SK-N-SH treated with all-trans-retinoic acid at 6 μM for 48 hours (cell line): ENCODE measurements around the gene NCKAP5.

Source experiments
- ATAC-seq: fragments of 200-7000 bp; cut with Tn5 transposase; 3 replicates; pipeline ENCODE4 v1.9.1; 2020; ENCODE audit warnings: mild to moderate bottlenecking, moderate library complexity
- ARNTL ChIP-seq: fragments of 450-650 bp; formaldehyde crosslinking; IDR thresholded peaks from 2 replicates; pipeline ENCODE4 v1.5.0; 2020; ENCODE audit warnings: low read depth, mild to moderate bottlenecking, moderate library complexity, borderline replicate concordance
- BACH2 ChIP-seq: fragments of 250-450 bp; sonication (Bioruptor Pico); IDR thresholded peaks from 2 replicates; pipeline ENCODE4 v1.9.0; 2021; ENCODE audit warnings: mild to moderate bottlenecking, borderline replicate concordance
- CSDC2 ChIP-seq: fragments of 250-450 bp; sonication (Bioruptor Pico); IDR thresholded peaks from 2 replicates; pipeline ENCODE4 v1.5.0; 2020; ENCODE audit warnings: mild to moderate bottlenecking, moderate library complexity
- ESRRG ChIP-seq: fragments of 250-450 bp; sonication (Bioruptor Pico); IDR thresholded peaks from 2 replicates; pipeline ENCODE4 v1.6.1; 2021; ENCODE audit warnings: mild to moderate bottlenecking
- GLIS3 ChIP-seq: fragments of 250-450 bp; sonication (Bioruptor Pico); IDR thresholded peaks from 2 replicates; pipeline ENCODE4 v1.5.0; 2020; ENCODE audit warnings: mild to moderate bottlenecking, moderate library complexity
- ISL1 ChIP-seq: fragments of 250-450 bp; sonication (Bioruptor Pico); IDR thresholded peaks from 2 replicates; pipeline ENCODE4 v2.1.2; 2022; ENCODE audit warnings: mild to moderate bottlenecking, moderate library complexity
- OSR1 ChIP-seq: fragments of 250-450 bp; sonication (Bioruptor Pico); IDR thresholded peaks from 2 replicates; pipeline ENCODE4 v1.8.0; 2022; ENCODE audit warnings: moderate library complexity, mild to moderate bottlenecking, inconsistent platforms
- PPARA ChIP-seq: fragments of 250-450 bp; sonication (Bioruptor Pico); IDR thresholded peaks from 2 replicates; pipeline ENCODE4 v1.5.0; 2020; ENCODE audit warnings: mild to moderate bottlenecking, borderline replicate concordance
- RARB ChIP-seq: fragments of 250-450 bp; sonication (Bioruptor Pico); IDR thresholded peaks from 2 replicates; pipeline ENCODE4 v1.8.0; 2021; ENCODE audit warnings: mild to moderate bottlenecking, moderate library complexity
- SNAI2 ChIP-seq: fragments of 250-450 bp; sonication (Bioruptor Pico); IDR thresholded peaks from 2 replicates; pipeline ENCODE4 v1.5.0; 2020; ENCODE audit warnings: mild to moderate bottlenecking, moderate library complexity
- TCF4 ChIP-seq: fragments of 250-450 bp; sonication (Bioruptor Pico); IDR thresholded peaks from 2 replicates; pipeline ENCODE4 v1.8.0; 2021; ENCODE audit warnings: mild to moderate bottlenecking, moderate library complexity, borderline replicate concordance
- TOX ChIP-seq: fragments of 250-450 bp; sonication (Bioruptor Pico); IDR thresholded peaks from 2 replicates; pipeline ENCODE4 v1.8.0; 2021; ENCODE audit warnings: mild to moderate bottlenecking, moderate library complexity, borderline replicate concordance
- ZC3H10 ChIP-seq: fragments of 250-450 bp; sonication (Bioruptor Pico); IDR thresholded peaks from 2 replicates; pipeline ENCODE4 v1.5.1; 2021; ENCODE audit warnings: mild to moderate bottlenecking, moderate library complexity
- ZFP3 ChIP-seq: fragments of 250-450 bp; sonication (Bioruptor Pico); IDR thresholded peaks from 2 replicates; pipeline ENCODE4 v1.5.0; 2020; ENCODE audit warnings: mild to moderate bottlenecking, moderate library complexity
- ZFP30 ChIP-seq: fragments of 450-650 bp; formaldehyde crosslinking; IDR thresholded peaks from 2 replicates; pipeline ENCODE4 v1.5.0; 2022; ENCODE audit warnings: mild to moderate bottlenecking, moderate library complexity
- ZNF565 ChIP-seq: fragments of 450-650 bp; formaldehyde crosslinking; conservative IDR thresholded peaks from 2 replicates; pipeline ENCODE4 v1.5.0; 2020; ENCODE audit warnings: low read depth, mild to moderate bottlenecking, moderate library complexity
- ZNF8 ChIP-seq: fragments of 450-650 bp; formaldehyde crosslinking; IDR thresholded peaks from 2 replicates; pipeline ENCODE4 v1.5.0; 2020; ENCODE audit warnings: mild to moderate bottlenecking, moderate library complexity
- TF ChIP-seq, protein P1 (sequence below): fragments of 250-450 bp; sonication (Bioruptor Pico); IDR thresholded peaks from 2 replicates; pipeline ENCODE4 v1.5.1; 2021; ENCODE audit warnings: mild to moderate bottlenecking, moderate library complexity
- TF ChIP-seq, protein P2 (sequence below): fragments of 250-450 bp; sonication (Bioruptor Pico); IDR thresholded peaks from 2 replicates; pipeline ENCODE4 v1.8.0; 2020; ENCODE audit warnings: mild to moderate bottlenecking, moderate library complexity, borderline replicate concordance
- TF ChIP-seq, protein P3 (sequence below): fragments of 250-450 bp; sonication (Bioruptor Pico); IDR thresholded peaks from 2 replicates; pipeline ENCODE4 v1.5.1; 2020; ENCODE audit warnings: low read depth, mild to moderate bottlenecking, moderate library complexity
- TF ChIP-seq, protein P4 (sequence below): fragments of 250-450 bp; sonication (Bioruptor Pico); IDR thresholded peaks from 2 replicates; pipeline ENCODE4 v1.5.0; 2020; ENCODE audit warnings: mild to moderate bottlenecking, moderate library complexity
- TF ChIP-seq, protein P5 (sequence below): fragments of 250-450 bp; sonication (Bioruptor Pico); IDR thresholded peaks from 2 replicates; pipeline ENCODE4 v1.8.0; 2021; ENCODE audit warnings: low read depth, mild to moderate bottlenecking, moderate library complexity, borderline replicate concordance

NCKAP5 gene

DNA sequence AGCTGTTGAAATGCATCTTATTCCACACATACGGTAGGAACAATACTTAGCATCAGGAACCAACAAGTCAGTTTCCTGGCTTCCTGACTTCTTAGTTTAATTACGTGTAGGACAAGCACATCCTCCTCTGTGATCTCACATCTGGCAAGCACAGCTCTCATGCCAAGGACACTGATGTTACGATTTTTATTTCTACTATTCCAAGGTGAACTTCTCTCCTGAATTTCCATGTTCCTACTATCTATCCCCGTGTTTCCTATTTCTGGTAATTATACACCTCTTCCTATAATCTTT, 374.0 kb downstream of the NCKAP5 start:
- ATAC-seq, result no peak
- TF ChIP-seq, protein P1, sequence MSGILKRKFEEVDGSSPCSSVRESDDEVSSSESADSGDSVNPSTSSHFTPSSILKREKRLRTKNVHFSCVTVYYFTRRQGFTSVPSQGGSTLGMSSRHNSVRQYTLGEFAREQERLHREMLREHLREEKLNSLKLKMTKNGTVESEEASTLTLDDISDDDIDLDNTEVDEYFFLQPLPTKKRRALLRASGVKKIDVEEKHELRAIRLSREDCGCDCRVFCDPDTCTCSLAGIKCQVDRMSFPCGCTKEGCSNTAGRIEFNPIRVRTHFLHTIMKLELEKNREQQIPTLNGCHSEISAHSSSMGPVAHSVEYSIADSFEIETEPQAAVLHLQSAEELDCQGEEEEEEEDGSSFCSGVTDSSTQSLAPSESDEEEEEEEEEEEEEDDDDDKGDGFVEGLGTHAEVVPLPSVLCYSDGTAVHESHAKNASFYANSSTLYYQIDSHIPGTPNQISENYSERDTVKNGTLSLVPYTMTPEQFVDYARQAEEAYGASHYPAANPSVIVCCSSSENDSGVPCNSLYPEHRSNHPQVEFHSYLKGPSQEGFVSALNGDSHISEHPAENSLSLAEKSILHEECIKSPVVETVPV (CRISPR knock-in tag), result no peak
- TF ChIP-seq, protein P2, sequence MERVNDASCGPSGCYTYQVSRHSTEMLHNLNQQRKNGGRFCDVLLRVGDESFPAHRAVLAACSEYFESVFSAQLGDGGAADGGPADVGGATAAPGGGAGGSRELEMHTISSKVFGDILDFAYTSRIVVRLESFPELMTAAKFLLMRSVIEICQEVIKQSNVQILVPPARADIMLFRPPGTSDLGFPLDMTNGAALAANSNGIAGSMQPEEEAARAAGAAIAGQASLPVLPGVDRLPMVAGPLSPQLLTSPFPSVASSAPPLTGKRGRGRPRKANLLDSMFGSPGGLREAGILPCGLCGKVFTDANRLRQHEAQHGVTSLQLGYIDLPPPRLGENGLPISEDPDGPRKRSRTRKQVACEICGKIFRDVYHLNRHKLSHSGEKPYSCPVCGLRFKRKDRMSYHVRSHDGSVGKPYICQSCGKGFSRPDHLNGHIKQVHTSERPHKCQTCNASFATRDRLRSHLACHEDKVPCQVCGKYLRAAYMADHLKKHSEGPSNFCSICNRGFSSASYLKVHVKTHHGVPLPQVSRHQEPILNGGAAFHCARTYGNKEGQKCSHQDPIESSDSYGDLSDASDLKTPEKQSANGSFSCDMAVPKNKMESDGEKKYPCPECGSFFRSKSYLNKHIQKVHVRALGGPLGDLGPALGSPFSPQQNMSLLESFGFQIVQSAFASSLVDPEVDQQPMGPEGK (CRISPR knock-in tag), result no peak
- TF ChIP-seq RARB (CRISPR knock-in tag), result no peak
- TF ChIP-seq, protein P3, sequence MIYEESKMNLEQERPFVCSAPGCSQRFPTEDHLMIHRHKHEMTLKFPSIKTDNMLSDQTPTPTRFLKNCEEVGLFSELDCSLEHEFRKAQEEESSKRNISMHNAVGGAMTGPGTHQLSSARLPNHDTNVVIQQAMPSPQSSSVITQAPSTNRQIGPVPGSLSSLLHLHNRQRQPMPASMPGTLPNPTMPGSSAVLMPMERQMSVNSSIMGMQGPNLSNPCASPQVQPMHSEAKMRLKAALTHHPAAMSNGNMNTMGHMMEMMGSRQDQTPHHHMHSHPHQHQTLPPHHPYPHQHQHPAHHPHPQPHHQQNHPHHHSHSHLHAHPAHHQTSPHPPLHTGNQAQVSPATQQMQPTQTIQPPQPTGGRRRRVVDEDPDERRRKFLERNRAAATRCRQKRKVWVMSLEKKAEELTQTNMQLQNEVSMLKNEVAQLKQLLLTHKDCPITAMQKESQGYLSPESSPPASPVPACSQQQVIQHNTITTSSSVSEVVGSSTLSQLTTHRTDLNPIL (CRISPR knock-in tag), result no peak
- TF ChIP-seq ZNF8 (CRISPR knock-in tag), result no peak
- no peak for TF ChIP-seq PPARA (CRISPR knock-in tag)
- no peak for TF ChIP-seq ISL1
- no peak for TF ChIP-seq SNAI2 (CRISPR knock-in tag)
- TF ChIP-seq ZFP3 (CRISPR knock-in tag), result no peak
- no peak for TF ChIP-seq GLIS3 (CRISPR knock-in tag)
- no peak for TF ChIP-seq ZC3H10
- no peak for TF ChIP-seq BACH2 (CRISPR knock-in tag)
- TF ChIP-seq TOX (CRISPR knock-in tag), result no peak
- TF ChIP-seq TCF4 (CRISPR knock-in tag), result no peak

DNA sequence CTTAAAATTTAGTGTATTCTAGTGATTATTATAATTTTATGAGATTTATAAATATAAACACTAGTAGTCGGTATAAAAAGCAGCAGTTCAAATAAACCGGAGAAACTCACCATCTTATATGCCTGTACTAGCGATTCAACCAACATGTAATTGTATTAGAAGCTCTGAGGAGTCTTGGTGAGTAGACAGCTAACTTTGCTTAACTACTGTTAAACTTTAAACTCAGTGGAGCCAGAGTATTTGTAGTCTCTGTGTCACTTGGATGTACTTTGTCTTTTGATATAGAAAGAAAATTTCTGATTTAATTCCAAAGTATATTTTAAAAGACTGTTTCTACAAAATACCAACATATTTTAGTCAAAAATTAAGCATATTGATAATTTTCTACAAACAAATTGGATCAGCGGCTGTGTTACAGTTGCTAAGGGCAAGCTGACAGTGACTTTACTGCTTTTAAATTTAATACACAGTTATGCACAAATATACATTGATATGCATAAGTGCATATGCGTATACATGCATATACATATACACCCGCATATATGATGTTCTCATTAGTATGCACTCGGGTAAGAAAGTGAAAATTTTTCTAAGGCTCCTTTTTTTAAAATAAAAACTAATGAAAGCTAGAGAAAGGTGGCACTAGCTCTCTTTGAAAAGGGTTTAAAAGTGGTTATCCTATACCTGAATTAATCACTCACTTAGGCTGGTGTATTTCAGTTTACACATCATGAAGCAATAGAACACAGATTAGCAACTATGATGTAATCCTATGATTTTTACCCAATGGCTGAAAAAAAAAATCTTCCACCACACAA, 374.5 kb downstream of the NCKAP5 start:
- TF ChIP-seq, protein P4, sequence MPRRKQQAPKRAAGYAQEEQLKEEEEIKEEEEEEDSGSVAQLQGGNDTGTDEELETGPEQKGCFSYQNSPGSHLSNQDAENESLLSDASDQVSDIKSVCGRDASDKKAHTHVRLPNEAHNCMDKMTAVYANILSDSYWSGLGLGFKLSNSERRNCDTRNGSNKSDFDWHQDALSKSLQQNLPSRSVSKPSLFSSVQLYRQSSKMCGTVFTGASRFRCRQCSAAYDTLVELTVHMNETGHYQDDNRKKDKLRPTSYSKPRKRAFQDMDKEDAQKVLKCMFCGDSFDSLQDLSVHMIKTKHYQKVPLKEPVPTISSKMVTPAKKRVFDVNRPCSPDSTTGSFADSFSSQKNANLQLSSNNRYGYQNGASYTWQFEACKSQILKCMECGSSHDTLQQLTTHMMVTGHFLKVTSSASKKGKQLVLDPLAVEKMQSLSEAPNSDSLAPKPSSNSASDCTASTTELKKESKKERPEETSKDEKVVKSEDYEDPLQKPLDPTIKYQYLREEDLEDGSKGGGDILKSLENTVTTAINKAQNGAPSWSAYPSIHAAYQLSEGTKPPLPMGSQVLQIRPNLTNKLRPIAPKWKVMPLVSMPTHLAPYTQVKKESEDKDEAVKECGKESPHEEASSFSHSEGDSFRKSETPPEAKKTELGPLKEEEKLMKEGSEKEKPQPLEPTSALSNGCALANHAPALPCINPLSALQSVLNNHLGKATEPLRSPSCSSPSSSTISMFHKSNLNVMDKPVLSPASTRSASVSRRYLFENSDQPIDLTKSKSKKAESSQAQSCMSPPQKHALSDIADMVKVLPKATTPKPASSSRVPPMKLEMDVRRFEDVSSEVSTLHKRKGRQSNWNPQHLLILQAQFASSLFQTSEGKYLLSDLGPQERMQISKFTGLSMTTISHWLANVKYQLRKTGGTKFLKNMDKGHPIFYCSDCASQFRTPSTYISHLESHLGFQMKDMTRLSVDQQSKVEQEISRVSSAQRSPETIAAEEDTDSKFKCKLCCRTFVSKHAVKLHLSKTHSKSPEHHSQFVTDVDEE (CRISPR knock-in tag), result no peak
- TF ChIP-seq ZNF565 (CRISPR knock-in tag) (no peak), ZC3H10 (no peak), BACH2 (CRISPR knock-in tag) (no peak), TOX (CRISPR knock-in tag) (no peak), TCF4 (CRISPR knock-in tag) (no peak), ARNTL (CRISPR knock-in tag) (no peak), OSR1 (CRISPR knock-in tag) (no peak), CSDC2 (no peak), ZFP3 (CRISPR knock-in tag) (no peak), SNAI2 (CRISPR knock-in tag) (no peak), ESRRG (CRISPR knock-in tag) (no peak), RARB (CRISPR knock-in tag) (no peak), ZFP30 (no peak)
- TF ChIP-seq, protein P3 (CRISPR knock-in tag), result no peak
- TF ChIP-seq, protein P5, sequence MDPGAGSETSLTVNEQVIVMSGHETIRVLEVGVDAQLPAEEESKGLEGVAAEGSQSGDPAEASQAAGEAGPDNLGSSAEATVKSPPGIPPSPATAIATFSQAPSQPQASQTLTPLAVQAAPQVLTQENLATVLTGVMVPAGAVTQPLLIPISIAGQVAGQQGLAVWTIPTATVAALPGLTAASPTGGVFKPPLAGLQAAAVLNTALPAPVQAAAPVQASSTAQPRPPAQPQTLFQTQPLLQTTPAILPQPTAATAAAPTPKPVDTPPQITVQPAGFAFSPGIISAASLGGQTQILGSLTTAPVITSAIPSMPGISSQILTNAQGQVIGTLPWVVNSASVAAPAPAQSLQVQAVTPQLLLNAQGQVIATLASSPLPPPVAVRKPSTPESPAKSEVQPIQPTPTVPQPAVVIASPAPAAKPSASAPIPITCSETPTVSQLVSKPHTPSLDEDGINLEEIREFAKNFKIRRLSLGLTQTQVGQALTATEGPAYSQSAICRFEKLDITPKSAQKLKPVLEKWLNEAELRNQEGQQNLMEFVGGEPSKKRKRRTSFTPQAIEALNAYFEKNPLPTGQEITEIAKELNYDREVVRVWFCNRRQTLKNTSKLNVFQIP (CRISPR knock-in tag), result no peak
- TF ChIP-seq, protein P1 (CRISPR knock-in tag), result no peak
- ATAC-seq, result no peak
